Activated T-cell treated with anti-CD3 and anti-CD28 coated beads for 48 hours (primary cell): ENCODE data around the gene TTC39B.

Experiments used
- DNase-seq: peaks from one replicate; pipeline ENCODE4 v3.0.0-alpha.2; 2020; ENCODE audit warnings: low read depth

TTC39B gene

DNA sequence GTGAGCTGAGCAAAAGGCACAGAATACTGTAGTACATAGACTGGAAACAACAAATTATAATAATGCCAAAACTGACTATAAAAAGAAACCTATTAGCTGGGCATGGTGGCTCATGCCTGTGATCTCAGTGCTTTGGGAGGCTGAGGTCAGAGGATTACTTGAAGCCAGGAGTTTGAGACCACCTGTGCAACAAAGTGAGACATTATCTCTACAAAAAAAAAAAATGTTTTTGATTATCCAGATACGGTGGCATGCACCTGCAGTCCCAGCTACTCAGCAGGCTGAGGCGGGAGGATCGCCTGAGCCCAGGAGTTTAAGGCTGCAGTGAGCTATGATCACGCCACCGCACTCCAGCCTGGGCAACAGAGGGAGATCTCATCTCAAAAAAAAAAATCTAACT lies 175.9 kb downstream of the TTC39B start:
- DNase-seq, result no peak

DNA sequence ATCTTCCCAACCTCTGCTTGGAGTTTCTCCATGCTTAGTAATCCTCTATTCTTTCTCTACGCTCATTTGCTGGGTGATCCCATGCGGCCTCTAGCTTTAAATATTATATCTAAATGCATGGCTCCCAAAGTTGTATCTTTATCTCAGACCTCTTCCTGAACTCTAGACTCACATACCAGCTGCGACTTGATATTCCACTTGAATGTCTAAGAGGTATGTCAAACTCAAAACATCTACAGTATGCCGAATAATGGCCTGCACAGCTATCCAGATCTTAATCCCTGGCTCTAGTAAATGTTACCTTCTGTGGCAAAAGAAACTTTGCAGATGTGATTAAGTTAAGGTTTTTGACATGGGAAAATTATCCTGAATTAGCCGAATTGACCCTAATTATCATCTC lies 179.2 kb downstream of the TTC39B start:
- DNase-seq, result no peak

DNA sequence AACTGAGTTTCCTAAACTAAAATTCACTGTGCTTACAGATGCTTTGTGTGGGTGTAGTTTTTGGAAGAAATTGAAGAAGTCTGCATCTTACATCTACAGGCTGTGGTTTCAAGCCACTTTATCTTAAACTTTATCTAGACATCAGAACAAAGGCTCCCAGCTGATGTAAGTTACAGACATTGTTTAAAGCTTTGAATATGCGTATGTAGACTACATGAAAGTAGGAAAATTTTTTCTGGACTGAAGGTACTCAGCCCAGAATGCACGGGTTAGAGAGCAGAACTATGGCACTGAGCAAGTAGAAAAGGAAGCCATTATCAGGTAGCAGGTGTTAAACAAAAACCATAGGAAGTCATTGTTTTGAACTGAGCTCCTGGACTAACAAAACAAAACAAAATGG lies 185.4 kb downstream of the TTC39B start:
- DNase-seq, result no peak

DNA sequence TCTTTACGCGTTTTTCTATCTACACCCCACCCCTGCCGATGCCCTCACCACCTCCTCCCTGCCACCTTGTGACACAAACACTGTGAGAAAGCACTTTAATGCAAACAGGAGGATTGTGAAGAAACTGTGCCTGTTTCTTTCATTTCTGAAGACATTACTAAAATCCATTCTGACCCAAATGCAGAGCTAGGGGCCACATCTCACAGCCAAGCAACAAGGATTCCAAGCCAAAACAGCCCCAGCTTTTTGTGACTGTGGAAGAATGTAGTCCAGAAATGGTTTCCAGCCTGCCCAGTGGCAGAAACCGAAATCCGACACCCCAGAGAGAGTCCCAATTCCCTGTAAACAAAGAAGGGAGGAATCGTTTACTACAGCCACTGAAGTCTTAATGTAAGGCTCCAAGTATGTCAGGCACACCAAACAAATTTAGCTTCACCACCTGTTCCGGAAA lies 190.9 kb downstream of the TTC39B start:
- no peak for DNase-seq

DNA sequence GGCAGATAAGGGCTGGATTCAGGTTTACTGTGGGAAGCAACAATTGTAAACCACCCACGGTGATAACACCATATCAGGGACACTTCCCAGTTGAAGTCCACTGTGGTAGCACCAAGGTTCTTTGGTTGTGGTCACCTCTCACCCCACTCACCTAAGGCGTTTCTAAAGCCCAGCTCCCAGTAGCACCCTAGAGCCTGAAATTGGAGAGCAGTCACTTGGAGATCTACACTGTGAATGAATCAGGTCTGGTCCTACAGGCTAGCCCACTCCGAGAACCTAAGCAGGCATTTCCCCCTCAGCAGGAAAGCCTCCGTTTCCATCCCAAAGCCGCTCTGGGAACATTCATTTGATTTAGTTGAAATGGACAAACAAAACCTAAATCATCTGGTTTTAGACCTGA lies 191.3 kb downstream of the TTC39B start:
- DNase-seq, result no peak

DNA sequence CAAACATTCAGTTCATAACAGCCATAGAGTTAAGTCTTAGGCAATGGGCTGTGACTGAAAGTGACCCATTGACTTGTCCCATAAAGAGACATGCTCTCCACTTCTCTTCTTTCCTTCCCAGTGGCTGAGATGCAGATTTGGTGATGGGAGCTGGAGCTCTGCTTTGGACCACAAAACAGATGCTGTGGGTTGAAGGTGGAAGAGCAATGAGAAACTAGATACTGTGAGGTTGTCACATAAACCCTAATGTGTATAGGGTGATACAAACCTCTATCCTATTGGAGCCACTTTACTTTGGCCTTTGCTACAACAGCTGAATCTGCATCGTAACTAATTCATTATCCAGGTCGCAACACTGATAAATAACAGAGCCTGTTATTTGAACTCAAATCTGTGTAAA lies 192.0 kb downstream of the TTC39B start:
- no peak for DNase-seq
